MM.1S (cell line): Measurements from ENCODE around the gene SOAT1.

ENCODE experiments used
- DNase-seq: peaks from one replicate; pipeline ENCODE4 v3.0.0-alpha.2; 2015
- H2AFZ ChIP-seq: fragments of 300-600 bp; sonication (generic); 2 replicates; pipeline ENCODE4 v1.6.0; 2016; ENCODE audit warnings: antibody characterized with exemption, low read length
- H3F3A ChIP-seq: fragments of 300-600 bp; sonication (generic); 2 replicates; pipeline ENCODE4 v1.6.1; 2016; ENCODE audit warnings: mild to moderate bottlenecking, antibody characterized with exemption, low read length, moderate library complexity, mixed read lengths; ENCODE audit not compliant: insufficient read depth
- H3K27ac ChIP-seq: fragments of 300-600 bp; sonication (generic); 2 replicates; pipeline ENCODE4 v1.5.1; 2016; ENCODE audit warnings: mild to moderate bottlenecking, low read length
- H3K27me3 ChIP-seq: fragments of 300-600 bp; sonication (generic); replicated peaks from 2 replicates; pipeline ENCODE4 v1.6.0; 2016; ENCODE audit warnings: low read length; ENCODE audit not compliant: insufficient read depth
- H3K36me3 ChIP-seq: fragments of 300-600 bp; sonication (generic); replicated peaks from 2 replicates; pipeline ENCODE4 v1.6.1; 2016; ENCODE audit warnings: mild to moderate bottlenecking, low read length, mixed read lengths; ENCODE audit not compliant: insufficient read depth
- H3K4me1 ChIP-seq: fragments of 300-600 bp; sonication (generic); 2 replicates; pipeline ENCODE4 v1.6.1; 2016; ENCODE audit warnings: low read length, mixed read lengths
- H3K4me2 ChIP-seq: fragments of 300-600 bp; sonication (generic); 2 replicates; pipeline ENCODE4 v1.6.0; 2016; ENCODE audit warnings: low read depth, low read length
- H3K4me3 ChIP-seq: fragments of 300-600 bp; sonication (generic); 2 replicates; pipeline ENCODE4 v1.5.1; 2016; ENCODE audit warnings: low read length, mixed read lengths
- H3K79me2 ChIP-seq: fragments of 300-600 bp; sonication (generic); 2 replicates; pipeline ENCODE4 v1.6.1; 2016; ENCODE audit warnings: mixed run types, low read length, mixed read lengths
- H3K9ac ChIP-seq: fragments of 300-600 bp; sonication (generic); 2 replicates; pipeline ENCODE4 v1.6.1; 2016; ENCODE audit warnings: low read length, mixed read lengths
- H3K9me2 ChIP-seq: fragments of 300-600 bp; sonication (generic); replicated peaks from 2 replicates; pipeline ENCODE4 v1.6.1; 2016; ENCODE audit warnings: mild to moderate bottlenecking, low read length, mixed read lengths; ENCODE audit not compliant: insufficient read depth
- H3K9me3 ChIP-seq: fragments of 300-600 bp; sonication (generic); replicated peaks from 2 replicates; pipeline ENCODE4 v1.6.1; 2016; ENCODE audit warnings: mild to moderate bottlenecking, low read length, mixed read lengths; ENCODE audit not compliant: insufficient read depth
- H4K20me1 ChIP-seq: fragments of 300-600 bp; sonication (generic); 2 replicates; pipeline ENCODE4 v1.6.1; 2016; ENCODE audit warnings: mild to moderate bottlenecking, low read length, moderate library complexity, mixed read lengths; ENCODE audit not compliant: insufficient read depth
- EZH2 ChIP-seq: fragments of 300-600 bp; sonication (generic); optimal IDR thresholded peaks from 2 replicates; pipeline ENCODE3; 2017; ENCODE audit warnings: low read depth, mild to moderate bottlenecking, antibody characterized with exemption, low read length, mixed read lengths
- EZH2phosphoT487 ChIP-seq: fragments of 300-600 bp; sonication (generic); IDR thresholded peaks from 2 replicates; pipeline ENCODE4 v1.6.1; 2018; ENCODE audit warnings: antibody characterized with exemption, low read length
- TF ChIP-seq, protein P1 (sequence below): fragments of 300-600 bp; sonication (generic); IDR thresholded peaks from 2 replicates; pipeline ENCODE4 v1.5.1; 2016; ENCODE audit warnings: antibody characterized with exemption, low read length, mixed read lengths

Gene SOAT1

DNA sequence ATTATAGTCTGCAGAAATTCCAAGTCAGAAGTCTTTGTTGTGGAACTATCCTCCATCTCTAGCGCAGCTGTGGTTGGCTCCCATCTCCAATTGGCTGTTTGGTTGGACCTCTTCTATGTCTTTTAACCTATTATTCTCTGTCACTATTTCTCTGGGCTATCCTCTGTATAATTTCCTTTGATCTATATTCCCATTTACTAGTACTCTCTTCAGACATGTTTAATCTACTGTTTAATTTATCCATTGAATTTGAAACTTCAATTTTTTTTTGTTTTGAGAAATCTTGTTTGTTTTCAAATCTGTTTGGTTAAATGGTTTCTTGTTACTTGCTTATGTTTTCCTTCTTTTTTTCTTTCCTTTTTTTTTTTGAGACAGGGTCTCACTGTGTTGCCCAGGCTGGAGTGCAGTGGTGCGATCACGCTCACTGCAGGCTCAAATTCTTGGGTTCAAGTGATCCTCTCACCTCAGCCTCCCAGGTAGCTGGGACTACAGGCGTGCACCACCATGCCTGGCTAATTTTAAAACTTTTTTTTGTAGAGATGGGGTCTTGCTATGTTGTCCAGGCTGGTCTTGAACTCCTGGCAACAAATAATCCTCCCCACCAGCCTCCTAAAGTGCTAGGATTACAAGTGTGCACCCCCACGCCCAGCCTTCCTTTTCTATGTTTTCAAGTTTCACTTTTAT is 28.1 kb downstream of the SOAT1 start:
- no peak overlapping the region for H3K4me3 ChIP-seq
- peaks cover 42% of the 10 kb centered on the region for H3K79me2 ChIP-seq
- H3K9ac ChIP-seq, result no peak overlapping the region
- H4K20me1 ChIP-seq, result no peaks in the 10 kb centered on the region
- no peak overlapping the region for H3K27ac ChIP-seq
- no peaks in the 10 kb centered on the region for H3K36me3 ChIP-seq
- H3K4me1 ChIP-seq, result peaks cover 6% of the 10 kb centered on the region
- DNase-seq, result no peak
- H3K9me2 ChIP-seq, result no peaks in the 10 kb centered on the region
- H3K9me3 ChIP-seq, result no peaks in the 10 kb centered on the region
- no peaks in the 10 kb centered on the region for H3K27me3 ChIP-seq
- H3K4me2 ChIP-seq, result no peak overlapping the region
- peaks cover 4% of the 10 kb centered on the region for H3F3A ChIP-seq
- TF ChIP-seq EZH2 (no peak), EZH2phosphoT487 (no peak)
- TF ChIP-seq, protein P1, sequence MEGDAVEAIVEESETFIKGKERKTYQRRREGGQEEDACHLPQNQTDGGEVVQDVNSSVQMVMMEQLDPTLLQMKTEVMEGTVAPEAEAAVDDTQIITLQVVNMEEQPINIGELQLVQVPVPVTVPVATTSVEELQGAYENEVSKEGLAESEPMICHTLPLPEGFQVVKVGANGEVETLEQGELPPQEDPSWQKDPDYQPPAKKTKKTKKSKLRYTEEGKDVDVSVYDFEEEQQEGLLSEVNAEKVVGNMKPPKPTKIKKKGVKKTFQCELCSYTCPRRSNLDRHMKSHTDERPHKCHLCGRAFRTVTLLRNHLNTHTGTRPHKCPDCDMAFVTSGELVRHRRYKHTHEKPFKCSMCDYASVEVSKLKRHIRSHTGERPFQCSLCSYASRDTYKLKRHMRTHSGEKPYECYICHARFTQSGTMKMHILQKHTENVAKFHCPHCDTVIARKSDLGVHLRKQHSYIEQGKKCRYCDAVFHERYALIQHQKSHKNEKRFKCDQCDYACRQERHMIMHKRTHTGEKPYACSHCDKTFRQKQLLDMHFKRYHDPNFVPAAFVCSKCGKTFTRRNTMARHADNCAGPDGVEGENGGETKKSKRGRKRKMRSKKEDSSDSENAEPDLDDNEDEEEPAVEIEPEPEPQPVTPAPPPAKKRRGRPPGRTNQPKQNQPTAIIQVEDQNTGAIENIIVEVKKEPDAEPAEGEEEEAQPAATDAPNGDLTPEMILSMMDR, result no peak
- H2AFZ ChIP-seq, result no peak overlapping the region

DNA sequence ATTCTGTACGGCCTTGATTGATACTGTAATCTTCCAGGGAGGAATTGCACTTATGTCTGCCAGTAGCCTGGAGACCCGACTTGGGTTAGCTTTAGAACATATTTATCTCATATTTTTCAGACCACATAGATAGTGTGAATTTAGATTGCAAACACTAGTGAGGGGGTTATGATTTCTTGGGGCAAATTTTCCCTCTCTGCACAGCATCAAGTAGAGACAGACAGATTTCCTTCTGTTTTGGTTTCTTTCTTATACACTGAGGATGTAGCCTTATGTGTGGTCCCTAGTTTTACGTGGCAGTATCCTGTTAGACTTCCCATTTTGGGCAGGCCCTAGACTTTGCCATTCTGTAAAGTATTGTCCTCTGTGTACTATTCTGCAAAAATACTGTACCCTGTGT is 29.0 kb downstream of the SOAT1 start:
- no peaks in the 10 kb centered on the region for H3K27me3 ChIP-seq

DNA sequence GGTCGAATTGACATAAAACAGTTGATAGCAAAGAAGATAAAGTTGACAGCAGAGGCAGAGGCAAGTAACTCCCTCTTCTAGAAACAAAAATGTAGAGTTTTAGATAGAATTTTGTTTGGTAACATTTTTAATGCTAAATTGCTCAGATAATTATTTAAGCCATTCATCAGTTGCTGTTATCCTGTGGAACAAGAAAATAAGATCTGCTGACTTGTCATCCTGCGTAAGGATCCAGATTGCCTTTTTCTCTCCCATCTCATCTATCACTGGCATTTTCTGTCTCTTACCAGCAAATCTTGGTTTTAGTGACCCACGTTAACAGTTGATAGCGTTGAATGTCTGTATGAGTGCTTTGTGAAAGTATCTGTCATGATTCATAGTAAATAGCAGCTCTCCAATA is 29.8 kb downstream of the SOAT1 start:
- Histone ChIP-seq H3K9me2 (no peaks in the 10 kb centered on the region), H3K4me1 (no peaks in the 10 kb centered on the region), H4K20me1 (no peaks in the 10 kb centered on the region), H3K4me3 (no peak overlapping the region), H3F3A (no peaks in the 10 kb centered on the region), H3K79me2 (peaks cover 33% of the 10 kb centered on the region), H3K9ac (no peak overlapping the region), H3K27me3 (no peaks in the 10 kb centered on the region), H3K27ac (no peak overlapping the region), H3K4me2 (no peak overlapping the region), H3K36me3 (no peaks in the 10 kb centered on the region), H2AFZ (no peak overlapping the region), H3K9me3 (no peaks in the 10 kb centered on the region)
- DNase-seq, result no peak
- TF ChIP-seq EZH2phosphoT487 (no peak), EZH2 (no peak)
- TF ChIP-seq, protein P1, result no peak

More for the DNA sequence above, 29.0 kb downstream of the SOAT1 start:
- Histone ChIP-seq H2AFZ (no peak overlapping the region), H3K79me2 (peaks cover 40% of the 10 kb centered on the region), H3K4me2 (no peak overlapping the region), H3K36me3 (no peaks in the 10 kb centered on the region), H3F3A (peaks cover 4% of the 10 kb centered on the region), H3K9ac (no peak overlapping the region), H3K9me3 (no peaks in the 10 kb centered on the region), H4K20me1 (no peaks in the 10 kb centered on the region), H3K4me1 (peaks cover 6% of the 10 kb centered on the region), H3K27ac (no peak overlapping the region), H3K9me2 (no peaks in the 10 kb centered on the region), H3K4me3 (no peak overlapping the region)
- TF ChIP-seq, protein P1, result no peak
- no peak for TF ChIP-seq EZH2
- TF ChIP-seq EZH2phosphoT487, result no peak
- DNase-seq, result no peak
